ENCODE results near the gene NEURL1.
"Not testable (repeated sequence)": the region's sequence is repeated elsewhere in the genome, so short reads cannot be mapped to it uniquely, and the experiment has no call there.

Gene NEURL1

GRCh38 chr10:103627111-103627892 is 133.8 kb downstream of the NEURL1 start:
- no peak for DNase-seq (ENCODE audit: low spot score)

- DNase-seq (ENCODE audit: low spot score): no peak
These were observed 134.4 kb downstream of the NEURL1 start for GRCh38 chr10:103627893-103628292.

DNA sequence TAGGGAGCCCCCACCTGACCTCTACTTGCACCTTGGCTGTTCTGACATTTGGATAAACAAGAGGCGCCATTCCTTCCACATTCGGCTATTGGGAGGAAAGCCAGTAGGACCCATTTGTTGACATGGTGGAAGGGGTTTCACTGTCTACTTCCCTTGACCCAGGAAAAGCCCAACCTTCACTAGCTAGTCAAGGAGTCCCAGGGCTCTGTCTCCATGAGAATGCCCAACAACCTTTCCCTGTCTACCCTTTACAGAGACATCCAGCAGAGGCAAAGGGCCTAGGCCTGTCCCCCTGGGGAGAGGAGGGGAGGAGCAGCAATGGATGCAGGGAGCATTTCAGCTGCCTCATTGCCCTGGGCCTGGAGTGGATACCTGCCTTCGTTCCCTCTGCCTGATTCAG is 136.1 kb downstream of the NEURL1 start:
- DNase-seq (ENCODE audit: low spot score): no peak

GRCh38 chr10:103630156-103630555 is 136.7 kb downstream of the NEURL1 start:
- no peak for DNase-seq (ENCODE audit: low spot score)

GRCh38 chr10:103632247-103632642 is 138.7 kb downstream of the NEURL1 start:
- DNase-seq (ENCODE audit: low spot score): no peak

- not testable (repeated sequence) for DNase-seq (ENCODE audit: low spot score)
These were observed 139.4 kb downstream of the NEURL1 start for GRCh38 chr10:103632871-103633270.

DNA sequence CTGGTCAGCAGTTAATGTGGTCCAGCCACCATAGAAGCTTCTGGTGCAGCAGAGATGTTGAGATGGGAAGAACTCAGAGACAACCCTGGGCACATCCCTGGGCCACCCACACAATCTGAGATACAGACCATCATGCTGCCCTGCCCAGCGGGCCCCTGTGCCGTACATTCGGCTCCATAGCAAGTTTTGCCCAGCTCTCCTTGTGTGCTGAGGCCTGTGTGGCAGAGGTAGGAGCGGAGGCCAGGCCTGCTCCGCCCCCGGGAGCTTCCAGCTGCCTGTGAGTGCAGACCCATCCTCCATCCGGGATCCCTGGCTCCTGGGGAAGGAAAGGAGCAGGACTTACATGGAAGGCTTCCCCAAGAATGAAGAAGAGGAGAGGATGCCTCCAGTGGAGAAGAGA is 140.3 kb downstream of the NEURL1 start:
- DNase-seq (ENCODE audit: low spot score): no peak

DNA sequence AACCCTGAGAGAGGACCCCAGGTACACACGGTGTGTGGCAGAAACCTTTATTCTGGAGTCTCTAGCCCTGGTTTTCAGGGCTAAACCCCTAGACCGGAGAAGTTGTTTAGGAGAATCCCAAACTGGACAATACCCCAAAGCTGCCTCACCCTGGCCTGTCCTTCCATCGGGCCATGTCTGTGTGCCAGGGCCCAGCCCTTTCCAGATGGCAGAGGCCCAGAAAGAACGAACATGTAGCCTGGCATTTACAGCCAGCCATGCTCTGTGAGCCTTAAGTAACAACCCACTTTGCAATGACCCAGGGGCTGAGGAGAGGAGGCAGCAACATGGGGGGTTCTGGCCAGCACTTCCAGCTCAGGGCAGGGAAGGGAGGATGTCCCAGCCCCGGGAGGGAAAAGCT is 142.1 kb downstream of the NEURL1 start:
- DNase-seq (ENCODE audit: low spot score): no peak

DNA sequence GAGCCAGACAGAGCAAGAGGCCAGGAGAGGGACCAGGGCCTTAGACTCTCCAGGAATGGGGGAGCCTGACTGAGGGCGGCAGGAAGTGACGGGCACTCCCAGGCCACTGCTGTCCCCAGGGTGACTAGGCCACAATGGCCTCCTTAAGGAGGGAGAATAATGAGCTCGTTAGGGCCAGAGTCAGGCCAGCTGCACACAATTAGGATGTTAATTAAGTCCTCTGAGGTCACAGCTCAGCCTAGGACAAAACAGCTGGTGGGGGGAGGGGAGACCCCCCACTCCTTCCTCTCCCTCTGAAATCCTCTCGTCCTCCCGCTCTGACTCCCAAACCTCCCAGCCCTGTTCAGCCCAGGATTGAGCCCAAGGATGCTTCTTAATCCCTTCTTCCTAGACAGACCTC is 143.0 kb downstream of the NEURL1 start:
- DNase-seq (ENCODE audit: low spot score): no peak

GRCh38 chr10:103637011-103637410 is 143.5 kb downstream of the NEURL1 start:
- no peak for DNase-seq (ENCODE audit: low spot score)

- DNase-seq (ENCODE audit: low spot score): no peak
These were observed 144.5 kb downstream of the NEURL1 start for GRCh38 chr10:103637927-103638557.

DNA sequence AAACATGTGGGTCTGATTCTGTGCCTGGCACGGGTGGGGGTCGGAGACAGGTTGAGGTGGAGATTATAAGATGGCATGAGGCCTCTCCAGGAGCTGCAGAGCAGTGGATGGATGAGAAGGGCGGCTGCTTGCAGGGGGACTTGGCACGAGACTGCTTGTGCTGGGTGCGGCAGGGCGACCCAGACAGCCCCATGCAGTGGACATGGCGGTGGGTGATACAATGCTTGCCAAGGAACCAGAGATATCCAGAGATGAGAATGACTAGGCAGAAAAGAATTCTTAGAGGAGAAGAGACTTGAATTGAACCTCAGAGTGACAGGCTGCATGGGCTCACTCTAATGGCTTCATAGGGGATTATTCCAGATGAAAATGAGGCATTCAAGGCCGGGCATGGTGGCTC is 145.4 kb downstream of the NEURL1 start:
- DNase-seq (ENCODE audit: low spot score): no peak

DNA sequence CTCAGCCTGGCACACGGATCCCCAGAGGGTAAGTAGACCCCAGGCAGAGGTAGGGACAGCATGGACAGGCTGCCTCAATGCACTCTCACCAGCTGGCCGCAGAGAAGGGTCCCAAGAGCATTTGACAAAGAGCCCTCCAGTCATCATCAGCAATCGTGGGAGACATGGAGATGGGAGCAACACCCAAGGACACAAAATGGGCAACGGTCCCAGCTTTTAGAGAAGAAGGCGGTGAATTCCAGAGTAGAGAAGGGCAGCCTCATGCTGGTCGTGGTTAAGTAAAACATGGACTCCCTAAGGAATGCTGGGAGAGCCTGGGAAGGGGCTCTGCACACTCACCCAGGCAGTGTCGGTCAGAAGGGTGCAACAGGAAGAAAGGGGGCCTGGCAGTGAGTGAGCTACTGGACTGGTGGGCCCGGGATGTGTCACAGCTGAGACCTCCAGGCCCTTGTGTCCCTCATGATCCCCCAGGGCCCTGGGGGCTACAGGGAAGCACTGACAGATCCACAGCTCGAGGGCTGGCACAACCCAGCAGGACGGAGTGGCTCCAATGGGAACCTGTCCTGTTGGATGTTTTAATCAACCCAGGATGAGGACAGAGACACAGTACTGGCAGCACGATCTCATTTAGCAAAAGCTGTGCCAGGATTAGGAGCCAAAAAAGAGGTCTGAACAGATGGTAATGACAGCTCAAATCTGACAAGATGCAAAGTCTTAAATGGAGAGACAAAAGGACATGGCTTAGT is 147.1 kb downstream of the NEURL1 start:
- no peak for DNase-seq (ENCODE audit: low spot score)

- DNase-seq (ENCODE audit: low spot score): no peak
These were observed 147.8 kb downstream of the NEURL1 start for GRCh38 chr10:103641326-103641725.
